ENCODE measurements around the gene ANKRD55.

DNA sequence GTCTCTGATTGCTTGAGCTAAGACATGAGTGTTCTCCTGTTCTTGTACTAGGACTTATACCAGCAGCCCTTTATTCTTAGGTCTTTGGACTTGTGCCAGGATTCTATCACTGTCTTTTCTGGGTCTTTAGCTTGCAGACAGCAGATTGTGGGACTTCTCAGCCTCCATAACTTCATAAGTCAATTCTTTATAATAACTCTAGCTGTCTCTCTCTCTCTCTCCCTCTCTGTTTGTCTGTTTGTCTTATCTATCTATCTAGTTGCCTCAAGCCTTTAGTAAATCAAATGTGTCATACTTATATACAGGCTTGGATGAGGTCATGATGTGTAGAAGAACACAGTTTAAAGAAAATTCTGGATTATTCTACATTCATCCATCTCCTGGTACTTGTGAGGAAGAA lies 11.5 kb upstream of the ANKRD55 start:
- no peak for TF ChIP-seq GABPA (IDR thresholded peaks at IDR 0.05 in 1 of 2, conservative IDR thresholded peaks at IDR 0.05 in 1 of 2)
- TF ChIP-seq CTCF (IDR thresholded peaks at IDR 0.05; ENCODE audit: low read depth, low read length, missing input control) = no peak
- no peak for TF ChIP-seq REST (IDR thresholded peaks at IDR 0.05)
- TF ChIP-seq RXRA (IDR thresholded peaks at IDR 0.05) = no peak
- TF ChIP-seq ZBTB33 (IDR thresholded peaks at IDR 0.05) = no peak
- TF ChIP-seq FOXA1 (IDR thresholded peaks at IDR 0.05) = no peak
- TF ChIP-seq RAD21 (IDR thresholded peaks at IDR 0.05) = no peak
- TF ChIP-seq EGR1 (IDR thresholded peaks at IDR 0.05; ENCODE audit: low read depth in 2 of 2) = no peak
- TF ChIP-seq JUND (IDR thresholded peaks at IDR 0.05) = no peak
- no peak for TF ChIP-seq TAF1 (conservative IDR thresholded peaks at IDR 0.05)
- TF ChIP-seq, protein P1, sequence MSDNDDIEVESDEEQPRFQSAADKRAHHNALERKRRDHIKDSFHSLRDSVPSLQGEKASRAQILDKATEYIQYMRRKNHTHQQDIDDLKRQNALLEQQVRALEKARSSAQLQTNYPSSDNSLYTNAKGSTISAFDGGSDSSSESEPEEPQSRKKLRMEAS (IDR thresholded peaks at IDR 0.05) = no peak
- TF ChIP-seq SP1 (IDR thresholded peaks at IDR 0.05) = no peak
- TF ChIP-seq, protein P2, sequence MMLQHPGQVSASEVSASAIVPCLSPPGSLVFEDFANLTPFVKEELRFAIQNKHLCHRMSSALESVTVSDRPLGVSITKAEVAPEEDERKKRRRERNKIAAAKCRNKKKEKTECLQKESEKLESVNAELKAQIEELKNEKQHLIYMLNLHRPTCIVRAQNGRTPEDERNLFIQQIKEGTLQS (IDR thresholded peaks at IDR 0.05) = no peak
